GM21576 (cell line): ENCODE data around the gene ADORA2B.
"Not testable (repeated sequence)": the region's sequence is repeated elsewhere in the genome, so short reads cannot be mapped to it uniquely, and the experiment has no call there.

Experiments
- ATAC-seq: cut with Tn5 transposase; IDR thresholded peaks from one replicate; pipeline ENCODE4 v1.9.1; 2021; ENCODE audit warnings: mild to moderate bottlenecking, moderate library complexity; ENCODE audit not compliant: unreplicated experiment

The ADORA2B gene

DNA sequence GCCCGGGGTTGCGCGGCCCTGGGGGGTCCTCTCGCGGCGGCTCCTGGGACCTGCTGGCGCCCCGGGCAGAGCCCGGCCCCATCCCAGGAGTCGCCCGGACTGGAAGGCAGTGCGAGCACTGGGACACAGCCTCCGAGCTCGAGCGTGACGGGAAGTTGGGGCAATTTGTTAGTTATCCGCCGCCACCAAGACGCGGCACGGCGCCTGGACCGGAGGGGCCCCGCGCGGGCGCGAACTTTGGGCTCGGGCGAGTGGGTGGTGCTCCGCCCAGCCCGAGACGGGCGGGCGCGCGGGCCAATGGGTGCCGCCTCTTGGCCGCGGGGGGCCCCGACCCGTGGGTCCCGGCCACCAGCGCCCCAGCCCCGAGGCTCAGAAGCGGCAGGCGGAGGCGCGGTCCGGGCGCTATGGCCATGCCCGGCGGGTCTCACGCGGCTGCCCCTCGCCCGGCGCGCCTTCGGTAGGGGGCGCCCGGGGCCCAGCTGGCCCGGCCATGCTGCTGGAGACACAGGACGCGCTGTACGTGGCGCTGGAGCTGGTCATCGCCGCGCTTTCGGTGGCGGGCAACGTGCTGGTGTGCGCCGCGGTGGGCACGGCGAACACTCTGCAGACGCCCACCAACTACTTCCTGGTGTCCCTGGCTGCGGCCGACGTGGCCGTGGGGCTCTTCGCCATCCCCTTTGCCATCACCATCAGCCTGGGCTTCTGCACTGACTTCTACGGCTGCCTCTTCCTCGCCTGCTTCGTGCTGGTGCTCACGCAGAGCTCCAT lies at the start of gene ADORA2B:
ADORA2B (plus strand) TSS at position 372 of the 768 bp plus-strand sequence; CDS start at position 491, 119 bp downstream.
- ATAC-seq = no peak

DNA sequence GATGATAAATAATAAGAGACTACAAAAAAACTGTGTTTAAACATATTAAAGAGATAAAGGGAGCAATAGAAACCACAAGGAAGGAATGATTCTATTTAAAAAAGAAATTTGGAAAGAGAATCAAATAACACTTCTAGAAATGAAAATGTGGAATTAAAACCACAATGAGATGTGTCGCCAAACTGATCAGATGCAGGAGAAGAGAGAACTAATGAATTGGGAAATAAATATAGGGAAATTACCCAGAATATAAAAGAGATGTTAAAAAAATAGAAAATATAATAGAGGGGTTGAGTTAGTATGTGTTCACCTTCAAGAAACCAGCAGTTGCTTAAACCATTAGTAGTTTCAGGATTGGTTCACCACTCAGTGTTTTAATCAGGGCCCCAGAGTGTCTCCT lies 48.7 kb upstream of the ADORA2B start:
- ATAC-seq = no peak

- no peak for ATAC-seq
Measured at GRCh38 chr17:15896834-15897233, 48.1 kb upstream of the ADORA2B start.

- not testable (repeated sequence) for ATAC-seq
Measured at GRCh38 chr17:15899596-15899995, 45.3 kb upstream of the ADORA2B start.

DNA sequence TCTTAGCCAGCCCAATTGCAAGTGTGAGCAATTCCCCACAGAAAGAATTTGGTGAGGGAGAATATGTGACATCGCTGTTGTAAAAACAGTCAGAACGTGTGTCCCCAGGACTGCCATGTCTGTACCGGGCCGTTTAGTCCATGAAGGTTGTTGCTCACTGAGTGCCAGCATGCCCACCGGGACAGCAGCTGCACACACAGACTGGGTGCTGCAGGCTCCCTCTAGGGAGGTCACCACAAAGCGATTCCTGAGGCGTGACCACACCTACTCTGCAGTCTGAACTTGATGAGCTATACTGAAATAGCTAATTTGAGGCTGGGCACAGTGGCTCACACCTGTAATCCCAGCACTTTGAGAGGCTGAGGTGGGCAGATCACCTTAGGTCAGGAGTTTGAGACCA lies 44.1 kb upstream of the ADORA2B start:
- peak; percentile 50 for ATAC-seq

DNA sequence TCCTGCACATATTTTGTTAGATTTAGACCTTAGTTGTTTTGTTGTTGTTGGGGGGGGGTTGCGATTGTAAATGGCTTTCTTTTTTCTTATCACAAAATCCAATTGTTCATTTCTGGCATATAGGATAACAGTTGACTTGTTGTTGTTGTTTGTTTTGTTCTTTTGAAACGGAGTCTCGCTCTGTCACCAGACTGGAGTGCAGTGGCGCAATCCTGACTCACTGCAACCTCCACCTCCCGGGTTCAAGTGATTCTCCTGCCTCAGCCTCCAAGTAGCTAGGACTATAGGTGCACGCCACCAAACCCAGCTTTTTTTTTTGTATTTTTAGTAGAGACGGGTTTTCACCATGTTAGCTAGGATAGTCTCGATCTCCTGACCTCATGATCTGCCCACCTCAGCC lies 39.7 kb upstream of the ADORA2B start:
- ATAC-seq = not testable (repeated sequence)

- ATAC-seq = no peak
Measured at GRCh38 chr17:15907290-15907689, 37.6 kb upstream of the ADORA2B start.

DNA sequence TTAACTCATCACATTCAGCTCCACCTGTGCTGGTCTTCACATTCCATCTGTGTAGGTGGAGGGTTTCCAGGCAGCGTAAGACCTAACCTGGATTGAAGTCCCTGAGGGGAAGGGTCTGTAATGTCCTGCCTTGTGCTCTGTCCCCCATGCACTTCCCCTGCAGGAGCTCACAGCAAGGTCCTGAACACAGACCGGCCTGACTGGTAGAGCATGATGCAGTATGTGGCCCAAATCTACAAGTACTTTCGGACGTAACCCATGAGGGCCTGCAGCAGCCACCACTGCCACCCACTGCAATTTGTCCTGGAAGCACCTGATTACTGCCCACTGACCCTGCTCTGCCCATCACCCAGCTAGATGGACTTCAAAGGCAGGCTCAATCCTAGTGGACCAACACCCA lies 36.6 kb upstream of the ADORA2B start:
- ATAC-seq = no peak

DNA sequence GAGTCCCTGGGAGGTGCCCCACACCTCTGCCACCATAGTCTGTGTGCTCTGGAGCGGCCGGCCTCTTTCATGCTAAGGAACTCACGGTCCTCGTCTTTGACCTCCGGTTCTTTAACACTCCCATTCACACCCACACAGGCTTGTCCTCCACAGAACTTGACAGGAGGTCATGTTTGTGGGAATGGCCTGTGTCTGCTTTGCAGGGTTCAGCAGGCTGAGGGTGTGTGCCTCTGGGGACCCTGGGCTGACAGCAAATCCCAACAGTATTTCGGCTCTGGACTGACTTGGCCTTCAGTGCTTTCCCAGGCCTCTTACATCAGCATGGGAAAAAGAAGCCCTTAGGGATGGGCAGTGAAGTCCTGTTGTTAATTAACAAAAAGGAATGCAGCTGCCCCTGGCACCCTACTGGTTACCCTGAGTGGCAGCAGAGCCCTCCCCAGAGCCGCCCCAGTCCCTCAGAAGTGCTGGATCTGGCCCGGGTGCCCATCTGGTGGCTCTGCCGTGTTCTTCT lies 35.4 kb upstream of the ADORA2B start:
- no peak for ATAC-seq

DNA sequence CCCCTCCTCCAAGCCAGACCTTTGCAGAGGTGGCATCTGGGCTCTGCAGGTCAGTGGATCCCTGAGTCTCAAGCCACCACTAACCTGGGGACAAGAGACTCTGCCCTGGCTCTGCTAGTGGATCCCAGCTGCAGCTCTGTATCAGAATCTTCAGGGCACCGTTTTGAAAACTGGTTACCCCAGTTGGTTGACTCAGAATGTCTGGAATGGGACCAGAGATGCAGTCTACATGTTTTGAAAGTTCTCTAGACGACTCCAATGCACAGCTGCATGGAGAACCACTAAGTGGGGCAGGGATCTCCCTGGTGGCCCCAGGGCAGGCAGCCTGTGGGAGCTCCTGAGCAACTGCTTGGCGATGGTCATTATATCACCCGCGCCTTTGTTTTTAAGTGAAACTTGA lies 34.1 kb upstream of the ADORA2B start:
- ATAC-seq = no peak

DNA sequence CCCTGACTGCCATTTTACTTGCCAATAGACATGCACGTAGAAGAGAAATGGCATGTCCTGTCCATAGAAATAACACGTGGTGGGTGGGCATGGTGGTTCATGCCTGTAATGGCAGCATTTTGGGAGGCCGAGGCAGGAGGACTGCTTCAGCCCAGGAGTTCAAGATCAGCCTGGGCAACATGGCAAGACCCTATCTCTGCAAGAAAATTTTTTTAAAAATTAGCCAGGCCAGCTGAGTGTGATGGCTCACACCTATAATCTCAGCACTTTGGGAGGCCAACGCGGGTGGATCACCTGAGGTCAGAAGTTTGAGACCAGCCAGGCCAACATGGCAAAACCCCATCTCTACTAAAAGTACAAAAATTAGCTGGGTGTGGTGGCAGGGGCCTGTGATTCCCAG lies 33.2 kb upstream of the ADORA2B start:
- ATAC-seq = not testable (repeated sequence)

- ATAC-seq = no peak
Measured at GRCh38 chr17:15912416-15912955, 32.4 kb upstream of the ADORA2B start.

DNA sequence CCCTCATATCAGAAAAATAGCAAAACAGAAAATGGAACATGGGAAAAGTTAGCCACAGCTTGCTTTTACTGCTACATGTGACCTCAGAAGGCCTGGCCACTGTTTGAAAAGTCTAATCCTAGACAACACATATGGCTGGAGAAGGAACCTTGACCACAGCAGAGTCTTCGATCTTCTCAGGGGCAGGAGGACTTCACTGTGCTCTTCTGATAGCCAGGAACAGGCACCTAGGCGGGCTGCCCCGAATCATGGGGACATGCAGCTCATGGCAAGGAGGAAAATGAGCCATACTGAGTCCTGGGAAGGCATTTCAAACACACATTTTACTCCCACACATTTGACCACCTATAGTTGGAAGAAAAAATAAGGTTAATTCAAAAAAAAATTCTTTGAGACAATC lies 31.1 kb upstream of the ADORA2B start:
- no peak for ATAC-seq

DNA sequence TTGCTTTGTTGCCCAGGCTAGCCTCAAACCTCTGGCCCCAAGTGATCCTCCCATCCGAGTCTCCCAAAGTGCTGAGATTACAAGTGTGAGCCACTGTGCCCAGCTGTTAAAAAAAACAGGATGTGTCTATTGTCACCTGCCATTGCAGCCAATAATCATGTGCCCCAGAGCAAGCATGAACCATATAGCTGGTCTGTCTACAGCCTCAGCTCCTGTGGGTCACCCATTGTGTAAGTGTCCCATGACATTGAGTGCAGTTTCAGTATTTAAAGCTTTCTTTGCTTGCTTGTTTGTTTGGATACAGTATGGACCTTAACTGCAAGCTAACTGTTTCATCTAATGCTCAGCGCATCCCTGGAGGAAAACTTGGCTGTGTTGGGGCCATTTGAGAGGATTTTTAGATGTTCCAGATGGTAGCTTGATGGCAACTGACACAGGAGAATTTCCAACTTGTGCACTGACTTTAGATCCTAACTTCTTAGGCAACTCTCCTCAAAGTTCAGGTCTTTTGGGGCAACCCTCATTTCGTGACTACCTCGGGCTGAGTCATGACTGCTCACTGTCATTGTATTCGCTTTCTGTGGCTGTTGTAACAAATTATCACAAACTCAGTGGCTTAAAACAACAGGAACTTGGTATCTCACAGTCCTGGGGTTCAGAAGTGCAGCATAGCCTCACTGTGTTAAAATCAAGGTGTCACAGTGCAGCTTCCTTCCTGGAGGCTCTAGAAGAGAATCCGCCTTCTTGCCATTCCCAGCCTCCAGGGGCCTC lies 30.3 kb upstream of the ADORA2B start:
- no peak for ATAC-seq

DNA sequence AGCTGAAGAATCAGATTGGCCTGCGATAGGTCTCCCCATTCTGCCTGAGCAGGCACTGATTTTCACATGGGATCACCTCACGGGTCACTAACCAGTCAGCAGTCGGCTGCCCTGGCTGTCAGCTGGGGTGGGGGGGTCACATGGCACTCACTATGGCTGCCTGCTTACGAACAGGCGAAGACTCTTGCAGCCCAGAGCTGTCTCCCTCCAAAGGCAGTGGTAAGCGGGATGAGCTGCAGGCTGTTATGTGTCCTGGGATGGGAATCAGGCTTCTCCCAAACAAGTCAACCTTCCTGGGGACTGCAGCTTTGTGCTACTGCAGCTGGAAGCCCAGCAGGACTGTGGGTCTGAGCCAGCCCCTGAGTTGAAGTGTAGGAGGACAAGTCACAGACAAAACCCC lies 29.0 kb upstream of the ADORA2B start:
- ATAC-seq = no peak

- no peak for ATAC-seq
Measured at GRCh38 chr17:15917021-15917437, 27.9 kb upstream of the ADORA2B start.

- no peak for ATAC-seq
Measured at GRCh38 chr17:15917438-15918027, 27.4 kb upstream of the ADORA2B start.

GRCh38 chr17:15918261-15918660 lies 26.7 kb upstream of the ADORA2B start:
- ATAC-seq = no peak

GRCh38 chr17:15918661-15919259 lies 26.2 kb upstream of the ADORA2B start:
- ATAC-seq = no peak

- ATAC-seq = no peak
Measured at GRCh38 chr17:15919466-15919865, 25.5 kb upstream of the ADORA2B start.

DNA sequence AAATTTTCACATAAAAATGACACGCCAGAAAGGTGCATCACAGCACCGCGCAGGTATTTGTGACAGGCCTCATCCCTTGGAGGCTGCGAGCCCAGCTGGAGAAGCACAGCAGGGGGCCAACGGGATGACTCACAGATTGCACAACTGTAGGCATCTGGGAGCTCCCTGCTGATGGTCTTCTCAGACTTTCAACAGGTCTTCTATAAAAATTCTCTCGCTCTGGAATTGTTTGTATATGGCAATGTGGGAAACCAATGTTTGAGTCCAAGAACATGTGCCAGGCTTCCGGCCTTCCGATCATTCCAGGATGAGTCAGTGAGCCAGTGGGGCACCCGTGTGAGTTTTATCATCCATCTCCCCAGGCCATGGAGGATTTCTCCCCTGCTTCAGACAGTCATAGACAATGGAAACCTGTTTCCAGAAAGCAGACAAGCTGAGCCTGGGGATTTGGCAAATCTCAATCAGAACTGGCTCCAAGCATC lies 24.1 kb upstream of the ADORA2B start:
- no peak for ATAC-seq
